ENCODE data around the gene DBNDD1. TPM values are rescaled to one million over a fixed set of nuclear protein-coding genes. Genes with fewer than 3 reads are reported as not detected.

DBNDD1 gene
- polyA plus RNA-seq, 1 of the 3 experiments (the other 2 are of a cell fraction): 27.9 TPM

DNA sequence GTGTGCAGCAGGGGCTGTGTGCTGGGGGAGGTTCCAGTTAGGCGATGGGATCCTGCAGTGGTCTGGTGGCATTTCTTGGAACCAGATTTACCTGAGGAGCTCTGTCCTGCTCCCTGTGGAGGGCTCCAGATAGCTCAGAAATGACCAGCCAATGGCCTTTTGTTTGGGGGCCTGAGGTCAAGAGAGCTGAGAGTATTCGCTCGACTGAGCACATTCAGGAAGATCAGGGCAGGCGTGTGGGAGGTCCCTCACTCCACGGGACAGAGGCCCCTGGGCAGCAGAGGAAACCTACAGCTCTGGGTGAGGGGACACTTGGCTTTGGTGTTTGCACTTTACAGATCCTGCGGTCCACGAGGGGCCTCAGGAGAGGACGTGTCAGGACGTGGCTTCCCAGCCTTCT, 52.5 kb downstream of the DBNDD1 start:
- Histone ChIP-seq H3K4me1 (ENCODE audit: control insufficient read depth in 1 of 2, insufficient read depth in 2 of 2, low read depth in 1 of 2, low read length in 1 of 2) (peaks cover 4 to 13% of the 10 kb centered on the region in 2 experiments; a peak in 3 of 4 replicates), H2AFZ (ENCODE audit: low read depth) (no peak overlapping the region), H3K4me2 (no peak overlapping the region), H3K79me2 (ENCODE audit: insufficient read depth) (peaks cover 18% of the 10 kb centered on the region), H3K4me3 (ENCODE audit: low read depth in 2 of 2, low read length in 1 of 2) (no peak overlapping the region), H3K27me3 (ENCODE audit: insufficient read depth) (no peaks in the 10 kb centered on the region), H3K9ac (no peak overlapping the region), H3K9me3 (no peaks in the 10 kb centered on the region), H4K20me1 (ENCODE audit: insufficient read depth) (no peaks in the 10 kb centered on the region), H3F3A (replicated peaks; ENCODE audit: insufficient read depth) (peaks cover 12% of the 10 kb centered on the region), H3K36me3 (replicated peaks in 1 of 2; ENCODE audit: control insufficient read depth in 1 of 2, insufficient read depth in 2 of 2, low read length in 1 of 2) (peaks cover 6 to 16% of the 10 kb centered on the region in 2 experiments), H3K9me2 (no peaks in the 10 kb centered on the region), H3K27ac (ENCODE audit: low read depth in 2 of 2, low read length in 1 of 2) (no peak overlapping the region; a peak in 1 of 4 replicates)
- CTCF ChIA-PET: interaction anchor here (0.9 to 1.1 kb wide), 3 partner anchors 13 to 18 kb away, joined by 3 read pairs; partner anchors contain the start of gene DEF8
- 85% methylated on average over 5 of the region's 9 CpGs for WGBS (ENCODE audit: low lambda C conversion rate)
- no peak for TF ChIP-seq MXI1 (IDR thresholded peaks at IDR 0.05; ENCODE audit: low read depth, low read length)
- TF ChIP-seq FOXM1 (IDR thresholded peaks at IDR 0.05; ENCODE audit: low read depth): no peak
- TF ChIP-seq SIN3A (IDR thresholded peaks at IDR 0.05; ENCODE audit: borderline replicate concordance, low read depth, low read length): no peak
- TF ChIP-seq, protein P1, sequence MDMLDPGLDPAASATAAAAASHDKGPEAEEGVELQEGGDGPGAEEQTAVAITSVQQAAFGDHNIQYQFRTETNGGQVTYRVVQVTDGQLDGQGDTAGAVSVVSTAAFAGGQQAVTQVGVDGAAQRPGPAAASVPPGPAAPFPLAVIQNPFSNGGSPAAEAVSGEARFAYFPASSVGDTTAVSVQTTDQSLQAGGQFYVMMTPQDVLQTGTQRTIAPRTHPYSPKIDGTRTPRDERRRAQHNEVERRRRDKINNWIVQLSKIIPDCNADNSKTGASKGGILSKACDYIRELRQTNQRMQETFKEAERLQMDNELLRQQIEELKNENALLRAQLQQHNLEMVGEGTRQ (IDR thresholded peaks at IDR 0.05; ENCODE audit: borderline replicate concordance, low read depth, low read length): no peak
- no peak for TF ChIP-seq TCF12 (IDR thresholded peaks at IDR 0.05)
- TF ChIP-seq, protein P2, sequence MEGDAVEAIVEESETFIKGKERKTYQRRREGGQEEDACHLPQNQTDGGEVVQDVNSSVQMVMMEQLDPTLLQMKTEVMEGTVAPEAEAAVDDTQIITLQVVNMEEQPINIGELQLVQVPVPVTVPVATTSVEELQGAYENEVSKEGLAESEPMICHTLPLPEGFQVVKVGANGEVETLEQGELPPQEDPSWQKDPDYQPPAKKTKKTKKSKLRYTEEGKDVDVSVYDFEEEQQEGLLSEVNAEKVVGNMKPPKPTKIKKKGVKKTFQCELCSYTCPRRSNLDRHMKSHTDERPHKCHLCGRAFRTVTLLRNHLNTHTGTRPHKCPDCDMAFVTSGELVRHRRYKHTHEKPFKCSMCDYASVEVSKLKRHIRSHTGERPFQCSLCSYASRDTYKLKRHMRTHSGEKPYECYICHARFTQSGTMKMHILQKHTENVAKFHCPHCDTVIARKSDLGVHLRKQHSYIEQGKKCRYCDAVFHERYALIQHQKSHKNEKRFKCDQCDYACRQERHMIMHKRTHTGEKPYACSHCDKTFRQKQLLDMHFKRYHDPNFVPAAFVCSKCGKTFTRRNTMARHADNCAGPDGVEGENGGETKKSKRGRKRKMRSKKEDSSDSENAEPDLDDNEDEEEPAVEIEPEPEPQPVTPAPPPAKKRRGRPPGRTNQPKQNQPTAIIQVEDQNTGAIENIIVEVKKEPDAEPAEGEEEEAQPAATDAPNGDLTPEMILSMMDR (IDR thresholded peaks at IDR 0.05): no peak
- no peak for TF ChIP-seq ELF1 (IDR thresholded peaks at IDR 0.05)
- no peak for TF ChIP-seq FOSL2 (IDR thresholded peaks at IDR 0.05; ENCODE audit: borderline replicate concordance, low read depth)
- TF ChIP-seq TAF1 (IDR thresholded peaks at IDR 0.05; ENCODE audit: borderline replicate concordance, low read depth, low read length): no peak
- no peak for TF ChIP-seq CHD2 (IDR thresholded peaks at IDR 0.05; ENCODE audit: low read length, partially characterized antibody)
- no peak for TF ChIP-seq POLR2AphosphoS5 (IDR thresholded peaks at IDR 0.05; ENCODE audit: low read depth, low read length)
- TF ChIP-seq, protein P3, sequence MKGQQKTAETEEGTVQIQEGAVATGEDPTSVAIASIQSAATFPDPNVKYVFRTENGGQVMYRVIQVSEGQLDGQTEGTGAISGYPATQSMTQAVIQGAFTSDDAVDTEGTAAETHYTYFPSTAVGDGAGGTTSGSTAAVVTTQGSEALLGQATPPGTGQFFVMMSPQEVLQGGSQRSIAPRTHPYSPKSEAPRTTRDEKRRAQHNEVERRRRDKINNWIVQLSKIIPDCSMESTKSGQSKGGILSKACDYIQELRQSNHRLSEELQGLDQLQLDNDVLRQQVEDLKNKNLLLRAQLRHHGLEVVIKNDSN (IDR thresholded peaks at IDR 0.05; ENCODE audit: borderline replicate concordance, low read depth): no peak
- TF ChIP-seq JUND (IDR thresholded peaks at IDR 0.05): no peak
- TF ChIP-seq FOXJ3 (CRISPR knock-in tag; IDR thresholded peaks at IDR 0.05): no peak
- DNase-seq: no peak
- POLR2A ChIA-PET: no interaction called here

Measured in SK-N-SH (cell line).